Transverse colon (tissue), 4 donors: ENCODE results near the gene STRN3.

ENCODE experiments used
- CTCF ChIP-seq, 5 experiments: fragments of 200-600 bp in 3 of 5; fragments of 450-650 bp in 2 of 5; sonication (generic) in 3 of 5; IDR thresholded peaks; 1 replicate in 2 of 5; 2 replicates in 3 of 5; pipeline ENCODE4 v1.5.1; 2016 to 2017; ENCODE audit warnings: antibody characterized with exemption in 5 of 5, inconsistent platforms in 3 of 5, mild to moderate bottlenecking in 2 of 5, moderate library complexity in 1 of 5
- EP300 ChIP-seq: sonication (generic); formaldehyde crosslinking; IDR thresholded peaks from one replicate; pipeline ENCODE4 v1.6.1; 2017; ENCODE audit warnings: antibody characterized with exemption, low read depth
- POLR2A ChIP-seq: fragments of 450-650 bp; IDR thresholded peaks from one replicate; pipeline ENCODE4 v1.6.1; 2016; ENCODE audit warnings: antibody characterized with exemption, mild to moderate bottlenecking, moderate library complexity
- POLR2AphosphoS5 ChIP-seq, 3 donors: sonication (generic); formaldehyde crosslinking; IDR thresholded peaks; one replicate each; pipeline ENCODE4 v1.6.1; 2016; ENCODE audit warnings: antibody characterized with exemption in 3 of 3

GRCh38 chr14:30896435-30896834 is 129.7 kb downstream of the STRN3 start:
- TF ChIP-seq POLR2AphosphoS5 (IDR thresholded peaks at IDR 0.05) = no peak
- TF ChIP-seq CTCF (IDR thresholded peaks at IDR 0.05) = no peak
- TF ChIP-seq POLR2A = no peak
- no peak for TF ChIP-seq EP300
